HPDE6-E6E7 (cell line): ENCODE measurements around the gene RSF1.
A peak's percentile ranks its signal among the peaks of the same experiment; 100 is the strongest.
"Not testable (repeated sequence)": the region's sequence is repeated elsewhere in the genome, so short reads cannot be mapped to it uniquely, and the experiment has no call there.

Experiments used
- DNase-seq: peaks from one replicate; pipeline ENCODE4 v3.0.0; 2011; ENCODE audit warnings: missing footprints; ENCODE audit errors: extremely low spot score

Gene RSF1

GRCh38 chr11:77820565-77821348 is at the start of gene RSF1, which contains the start of gene AAMDC:
RSF1 (minus strand) TSS chr11:77820722; CDS start chr11:77820714, 8 bp downstream.
AAMDC (plus strand) TSS chr11:77821144; CDS start chr11:77842497, 21,353 bp downstream.
- peak; percentile 94 for DNase-seq

- DNase-seq, result no peak
Measured at GRCh38 chr11:77868744-77869143, 48.2 kb upstream of the RSF1 start.

GRCh38 chr11:77866336-77866735 is 45.8 kb upstream of the RSF1 start:
- no peak for DNase-seq

GRCh38 chr11:77865805-77866204 is 45.3 kb upstream of the RSF1 start:
- DNase-seq, result no peak

- not testable (repeated sequence) for DNase-seq
Measured at GRCh38 chr11:77861444-77861843, 40.9 kb upstream of the RSF1 start.

GRCh38 chr11:77857906-77858457 is 37.5 kb upstream of the RSF1 start:
- DNase-seq, result not testable (repeated sequence)

GRCh38 chr11:77854838-77855237 is 34.3 kb upstream of the RSF1 start:
- DNase-seq, result no peak

- no peak for DNase-seq
Measured at GRCh38 chr11:77851503-77851902, 31.0 kb upstream of the RSF1 start.

GRCh38 chr11:77843700-77844099 is 23.2 kb upstream of the RSF1 start:
- DNase-seq, result not testable (repeated sequence)

- no peak for DNase-seq
Measured at GRCh38 chr11:77842441-77843121, 22.1 kb upstream of the RSF1 start.

GRCh38 chr11:77833302-77833701 is 12.8 kb upstream of the RSF1 start:
- DNase-seq, result no peak

- no peak for DNase-seq
Measured at GRCh38 chr11:77828926-77829325, 8.4 kb upstream of the RSF1 start.

GRCh38 chr11:77823775-77824174 is 3.3 kb upstream of the RSF1 start:
- no peak for DNase-seq

- DNase-seq, result not testable (repeated sequence)
Measured at GRCh38 chr11:77822126-77822525, 1.6 kb upstream of the RSF1 start.

GRCh38 chr11:77821349-77821851 is 878 bp upstream of the RSF1 start:
- DNase-seq, result peak; percentile 5

- peak; percentile 26 for DNase-seq
Measured at GRCh38 chr11:77819921-77820564, 479 bp downstream of the RSF1 start.

- peak; percentile 77 for DNase-seq
Measured at GRCh38 chr11:77819411-77819920, 1.1 kb downstream of the RSF1 start.

- DNase-seq, result no peak
Measured at GRCh38 chr11:77815459-77815858, 5.1 kb downstream of the RSF1 start.

GRCh38 chr11:77814848-77815247 is 5.7 kb downstream of the RSF1 start:
- no peak for DNase-seq

- DNase-seq, result no peak
Measured at GRCh38 chr11:77813256-77813655, 7.3 kb downstream of the RSF1 start.

GRCh38 chr11:77806993-77807392 is 13.5 kb downstream of the RSF1 start:
- DNase-seq, result no peak

- DNase-seq, result no peak
Measured at GRCh38 chr11:77806415-77806814, 14.1 kb downstream of the RSF1 start.
